Measurements from ENCODE around the gene SLAMF7. TPM values are rescaled to one million over a fixed set of nuclear protein-coding genes. Genes with fewer than 3 reads are reported as not detected.

SLAMF7 gene
- total RNA-seq, 1 donor from 2014 or later = 0.56 TPM

- Mint-ChIP-seq H3K4me3 (ENCODE audit: unreplicated experiment) (no peak overlapping the region), H3K27me3 (ENCODE audit: unreplicated experiment) (peaks cover 3% of the 10 kb centered on the region), H3K27ac (ENCODE audit: unreplicated experiment) (no peak overlapping the region), H3K4me1 (ENCODE audit: unreplicated experiment) (no peaks in the 10 kb centered on the region), H3K36me3 (ENCODE audit: low read depth, unreplicated experiment) (no peaks in the 10 kb centered on the region), H3K9me3 (ENCODE audit: unreplicated experiment) (no peaks in the 10 kb centered on the region)
- no peak for DNase-seq (ENCODE audit: low spot score)
- TF ChIP-seq, protein P1, sequence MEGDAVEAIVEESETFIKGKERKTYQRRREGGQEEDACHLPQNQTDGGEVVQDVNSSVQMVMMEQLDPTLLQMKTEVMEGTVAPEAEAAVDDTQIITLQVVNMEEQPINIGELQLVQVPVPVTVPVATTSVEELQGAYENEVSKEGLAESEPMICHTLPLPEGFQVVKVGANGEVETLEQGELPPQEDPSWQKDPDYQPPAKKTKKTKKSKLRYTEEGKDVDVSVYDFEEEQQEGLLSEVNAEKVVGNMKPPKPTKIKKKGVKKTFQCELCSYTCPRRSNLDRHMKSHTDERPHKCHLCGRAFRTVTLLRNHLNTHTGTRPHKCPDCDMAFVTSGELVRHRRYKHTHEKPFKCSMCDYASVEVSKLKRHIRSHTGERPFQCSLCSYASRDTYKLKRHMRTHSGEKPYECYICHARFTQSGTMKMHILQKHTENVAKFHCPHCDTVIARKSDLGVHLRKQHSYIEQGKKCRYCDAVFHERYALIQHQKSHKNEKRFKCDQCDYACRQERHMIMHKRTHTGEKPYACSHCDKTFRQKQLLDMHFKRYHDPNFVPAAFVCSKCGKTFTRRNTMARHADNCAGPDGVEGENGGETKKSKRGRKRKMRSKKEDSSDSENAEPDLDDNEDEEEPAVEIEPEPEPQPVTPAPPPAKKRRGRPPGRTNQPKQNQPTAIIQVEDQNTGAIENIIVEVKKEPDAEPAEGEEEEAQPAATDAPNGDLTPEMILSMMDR (IDR thresholded peaks at IDR 0.05; ENCODE audit: unreplicated experiment) = no peak
Observed at GRCh38 chr1:160753594-160753993, 14.5 kb downstream of the SLAMF7 start.

- TF ChIP-seq, protein P1 (IDR thresholded peaks at IDR 0.05; ENCODE audit: unreplicated experiment) = no peak
- Mint-ChIP-seq H3K9me3 (ENCODE audit: unreplicated experiment) (no peaks in the 10 kb centered on the region), H3K27ac (ENCODE audit: unreplicated experiment) (no peak overlapping the region), H3K4me1 (ENCODE audit: unreplicated experiment) (no peaks in the 10 kb centered on the region), H3K36me3 (ENCODE audit: low read depth, unreplicated experiment) (no peaks in the 10 kb centered on the region), H3K4me3 (ENCODE audit: unreplicated experiment) (no peak overlapping the region), H3K27me3 (ENCODE audit: unreplicated experiment) (peaks cover 2% of the 10 kb centered on the region)
- no peak for DNase-seq (ENCODE audit: low spot score)
Observed at GRCh38 chr1:160755461-160755860, 16.4 kb downstream of the SLAMF7 start.

DNA sequence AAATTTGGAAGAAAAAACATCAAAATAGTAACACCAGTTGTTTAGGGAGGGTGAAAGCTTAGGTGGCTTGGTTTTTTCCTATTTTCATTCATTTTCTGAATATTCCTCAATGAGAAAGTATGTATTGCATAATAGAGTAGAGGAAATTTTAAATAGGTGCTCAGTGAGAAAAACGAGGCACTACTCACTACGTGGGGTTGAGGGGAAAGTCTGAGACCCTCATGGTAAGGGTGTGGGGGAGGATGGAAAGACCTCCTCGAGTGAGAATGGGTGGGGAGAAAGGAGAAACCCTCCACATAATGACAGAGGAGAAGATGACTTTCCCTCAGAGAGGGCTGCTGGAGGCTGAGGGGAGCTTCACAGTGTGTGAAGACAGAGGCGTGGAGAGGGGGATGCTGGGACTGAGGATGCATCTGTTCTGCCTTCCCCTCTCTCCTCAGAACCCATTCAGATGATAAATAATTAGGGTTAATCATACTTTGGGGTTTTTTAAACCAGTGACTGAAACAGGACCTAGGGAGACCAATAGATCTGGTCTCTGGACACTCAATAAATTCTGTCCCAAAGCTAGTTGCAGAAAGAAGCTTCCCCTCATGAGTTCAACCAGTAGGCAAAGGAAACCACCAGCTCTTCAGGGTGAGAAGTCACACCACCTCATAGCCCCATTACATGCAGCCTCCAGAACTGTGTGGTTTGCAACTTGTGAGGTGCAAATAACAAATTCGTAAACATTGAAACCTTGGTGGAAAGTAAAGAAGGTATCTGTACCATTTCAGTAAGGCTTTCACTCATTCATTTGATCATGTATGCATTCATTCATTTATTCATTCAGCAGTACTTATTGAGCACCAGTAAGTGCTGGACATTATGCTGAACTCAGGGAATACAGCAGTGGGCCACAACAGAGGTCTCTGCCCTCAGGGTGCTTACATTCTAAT is 17.1 kb downstream of the SLAMF7 start:
- DNase-seq (ENCODE audit: low spot score) = no peak
- H3K4me1 Mint-ChIP-seq (ENCODE audit: unreplicated experiment) = no peaks in the 10 kb centered on the region
- no peaks in the 10 kb centered on the region for H3K9me3 Mint-ChIP-seq (ENCODE audit: unreplicated experiment)
- H3K27ac Mint-ChIP-seq (ENCODE audit: unreplicated experiment) = no peak overlapping the region
- no peaks in the 10 kb centered on the region for H3K36me3 Mint-ChIP-seq (ENCODE audit: low read depth, unreplicated experiment)
- H3K27me3 Mint-ChIP-seq (ENCODE audit: unreplicated experiment) = no peaks in the 10 kb centered on the region
- no peak overlapping the region for H3K4me3 Mint-ChIP-seq (ENCODE audit: unreplicated experiment)
- TF ChIP-seq, protein P1 (IDR thresholded peaks at IDR 0.05; ENCODE audit: unreplicated experiment) = no peak

GRCh38 chr1:160756849-160757201 is 17.8 kb downstream of the SLAMF7 start:
- Mint-ChIP-seq H3K36me3 (ENCODE audit: low read depth, unreplicated experiment) (no peaks in the 10 kb centered on the region), H3K4me3 (ENCODE audit: unreplicated experiment) (no peak overlapping the region)
- TF ChIP-seq, protein P1 (IDR thresholded peaks at IDR 0.05; ENCODE audit: unreplicated experiment) = no peak

DNA sequence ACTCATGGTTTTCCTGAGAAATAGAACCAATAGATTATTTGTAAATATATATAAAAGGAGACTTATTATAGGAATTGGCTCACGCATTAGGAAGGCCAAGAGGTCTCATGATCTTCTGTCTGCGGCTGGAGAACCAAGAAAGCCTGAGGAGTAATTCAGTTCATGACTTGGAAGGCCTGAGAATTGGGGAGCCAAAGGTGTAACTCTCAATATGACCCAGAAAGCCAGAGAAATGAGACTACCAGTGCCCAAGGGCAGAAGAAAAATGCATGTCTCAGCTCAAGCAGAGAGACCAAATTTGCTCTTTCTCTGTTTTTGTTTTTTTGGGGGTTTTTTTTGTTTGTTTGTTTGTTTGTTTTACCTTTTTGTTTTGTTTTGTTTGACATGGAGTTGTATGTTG is 19.5 kb downstream of the SLAMF7 start:
- Mint-ChIP-seq H3K27me3 (ENCODE audit: unreplicated experiment) (no peaks in the 10 kb centered on the region), H3K36me3 (ENCODE audit: low read depth, unreplicated experiment) (no peaks in the 10 kb centered on the region), H3K4me1 (ENCODE audit: unreplicated experiment) (no peaks in the 10 kb centered on the region), H3K9me3 (ENCODE audit: unreplicated experiment) (no peaks in the 10 kb centered on the region), H3K27ac (ENCODE audit: unreplicated experiment) (no peak overlapping the region), H3K4me3 (ENCODE audit: unreplicated experiment) (no peak overlapping the region)
- TF ChIP-seq, protein P1 (IDR thresholded peaks at IDR 0.05; ENCODE audit: unreplicated experiment) = no peak
- DNase-seq (ENCODE audit: low spot score) = no peak

More at GRCh38 chr1:160756849-160757201, 17.8 kb downstream of the SLAMF7 start:
- no peaks in the 10 kb centered on the region for H3K9me3 Mint-ChIP-seq (ENCODE audit: unreplicated experiment)
- H3K27me3 Mint-ChIP-seq (ENCODE audit: unreplicated experiment) = no peaks in the 10 kb centered on the region
- no peak overlapping the region for H3K27ac Mint-ChIP-seq (ENCODE audit: unreplicated experiment)
- H3K4me1 Mint-ChIP-seq (ENCODE audit: unreplicated experiment) = no peaks in the 10 kb centered on the region
- no peak for DNase-seq (ENCODE audit: low spot score)

Data from endothelial cell (in vitro differentiated cells).